ENCODE results near the gene ROPN1L.

Gene ROPN1L

GRCh38 chr5:10499066-10499465 lies 57.4 kb downstream of the ROPN1L start:
- TF ChIP-seq REST (IDR thresholded peaks at IDR 0.05; ENCODE audit: insufficient read depth in 1 of 2, low read depth in 2 of 2, low read length in 2 of 2): no peak
- no peak for TF ChIP-seq FOXP2 (optimal IDR thresholded peaks at IDR 0.05; ENCODE audit: borderline replicate concordance, extremely low read depth, extremely low read length, insufficient read depth)
- TF ChIP-seq SIN3A (IDR thresholded peaks at IDR 0.05; ENCODE audit: borderline replicate concordance, insufficient read depth, low read length): no peak
- no peak for TF ChIP-seq POLR2AphosphoS5 (IDR thresholded peaks at IDR 0.05; ENCODE audit: low read depth, low read length)
- no peak for TF ChIP-seq TAF1 (IDR thresholded peaks at IDR 0.05; ENCODE audit: borderline replicate concordance, insufficient read depth, low read length)

- TF ChIP-seq POLR2AphosphoS5 (IDR thresholded peaks at IDR 0.05; ENCODE audit: low read depth, low read length) (no peak), FOXP2 (optimal IDR thresholded peaks at IDR 0.05; ENCODE audit: borderline replicate concordance, extremely low read depth, extremely low read length, insufficient read depth) (no peak), SIN3A (IDR thresholded peaks at IDR 0.05; ENCODE audit: borderline replicate concordance, insufficient read depth, low read length) (no peak), REST (IDR thresholded peaks at IDR 0.05; ENCODE audit: insufficient read depth in 1 of 2, low read depth in 2 of 2, low read length in 2 of 2) (no peak), TAF1 (IDR thresholded peaks at IDR 0.05; ENCODE audit: borderline replicate concordance, insufficient read depth, low read length) (no peak)
Observed at GRCh38 chr5:10499776-10500175, 58.1 kb downstream of the ROPN1L start.

- TF ChIP-seq POLR2AphosphoS5 (IDR thresholded peaks at IDR 0.05; ENCODE audit: low read depth, low read length) (no peak), REST (IDR thresholded peaks at IDR 0.05; ENCODE audit: insufficient read depth in 1 of 2, low read depth in 2 of 2, low read length in 2 of 2) (no peak), FOXP2 (optimal IDR thresholded peaks at IDR 0.05; ENCODE audit: borderline replicate concordance, extremely low read depth, extremely low read length, insufficient read depth) (no peak), TAF1 (IDR thresholded peaks at IDR 0.05; ENCODE audit: borderline replicate concordance, insufficient read depth, low read length) (no peak), SIN3A (IDR thresholded peaks at IDR 0.05; ENCODE audit: borderline replicate concordance, insufficient read depth, low read length) (no peak)
Observed at GRCh38 chr5:10500669-10501068, 59.0 kb downstream of the ROPN1L start.

- no peak for TF ChIP-seq POLR2AphosphoS5 (IDR thresholded peaks at IDR 0.05; ENCODE audit: low read depth, low read length)
- TF ChIP-seq TAF1 (IDR thresholded peaks at IDR 0.05; ENCODE audit: borderline replicate concordance, insufficient read depth, low read length): no peak
- TF ChIP-seq REST (IDR thresholded peaks at IDR 0.05; ENCODE audit: insufficient read depth in 1 of 2, low read depth in 2 of 2, low read length in 2 of 2): no peak
- TF ChIP-seq SIN3A (IDR thresholded peaks at IDR 0.05; ENCODE audit: borderline replicate concordance, insufficient read depth, low read length): no peak
- no peak for TF ChIP-seq FOXP2 (optimal IDR thresholded peaks at IDR 0.05; ENCODE audit: borderline replicate concordance, extremely low read depth, extremely low read length, insufficient read depth)
Observed at GRCh38 chr5:10501554-10502075, 59.9 kb downstream of the ROPN1L start.

- no peak for TF ChIP-seq FOXP2 (optimal IDR thresholded peaks at IDR 0.05; ENCODE audit: borderline replicate concordance, extremely low read depth, extremely low read length, insufficient read depth)
- no peak for TF ChIP-seq SIN3A (IDR thresholded peaks at IDR 0.05; ENCODE audit: borderline replicate concordance, insufficient read depth, low read length)
- TF ChIP-seq POLR2AphosphoS5 (IDR thresholded peaks at IDR 0.05; ENCODE audit: low read depth, low read length): no peak
- TF ChIP-seq REST (IDR thresholded peaks at IDR 0.05; ENCODE audit: insufficient read depth in 1 of 2, low read depth in 2 of 2, low read length in 2 of 2): no peak
- TF ChIP-seq TAF1 (IDR thresholded peaks at IDR 0.05; ENCODE audit: borderline replicate concordance, insufficient read depth, low read length): no peak
Observed at GRCh38 chr5:10502130-10502529, 60.5 kb downstream of the ROPN1L start.

All from PFSK-1 (cell line).